Urothelium cell line (cell line): ENCODE results near the gene ZSCAN21.

Experiments
- DNase-seq: peaks from one replicate; pipeline ENCODE4 v3.0.0; 2011; ENCODE audit warnings: low spot score, mixed read lengths
- FAIRE-seq: peaks from 2 replicates; lab custom pipeline; 2011; peaks lifted over from hg19 to GRCh38; lab: Jason Lieb, UNC

The ZSCAN21 gene

GRCh38 chr7:100024020-100024619 lies 25.5 kb upstream of the ZSCAN21 start:
- FAIRE-seq (no peak), DNase-seq (no peak)

- DNase-seq (no peak), FAIRE-seq (no peak)
Measured at GRCh38 chr7:100027197-100027596, 22.4 kb upstream of the ZSCAN21 start.

GRCh38 chr7:100029596-100029995 lies 20.0 kb upstream of the ZSCAN21 start:
- DNase-seq, result no peak
- FAIRE-seq, result no peak

- FAIRE-seq, result no peak
- no peak for DNase-seq
Measured at GRCh38 chr7:100033526-100033925, 16.0 kb upstream of the ZSCAN21 start.

GRCh38 chr7:100034871-100035510 lies 14.6 kb upstream of the ZSCAN21 start:
- no peak for FAIRE-seq
- peak; percentile 64 for DNase-seq

- DNase-seq (no peak), FAIRE-seq (no peak)
Measured at GRCh38 chr7:100035876-100036275, 13.7 kb upstream of the ZSCAN21 start.

GRCh38 chr7:100038326-100038725 lies 11.2 kb upstream of the ZSCAN21 start:
- DNase-seq (no peak), FAIRE-seq (no peak)

- no peak for DNase-seq
- no peak for FAIRE-seq
Measured at GRCh38 chr7:100040575-100040974, 9.0 kb upstream of the ZSCAN21 start.

- DNase-seq (peak; percentile 37), FAIRE-seq (no peak)
Measured at GRCh38 chr7:100044718-100045117, 4.9 kb upstream of the ZSCAN21 start.

- FAIRE-seq (no peak), DNase-seq (no peak)
Measured at GRCh38 chr7:100048680-100049079, 894 bp upstream of the ZSCAN21 start.

GRCh38 chr7:100051611-100052010 lies 2.0 kb downstream of the ZSCAN21 start:
- DNase-seq (no peak), FAIRE-seq (no peak)

GRCh38 chr7:100053215-100053614 lies 3.6 kb downstream of the ZSCAN21 start:
- FAIRE-seq (no peak), DNase-seq (peak; percentile 57)

GRCh38 chr7:100057006-100057405 lies 7.4 kb downstream of the ZSCAN21 start:
- FAIRE-seq (no peak), DNase-seq (no peak)

GRCh38 chr7:100059251-100059739 lies 9.7 kb downstream of the ZSCAN21 start:
- DNase-seq (no peak), FAIRE-seq (no peak)

GRCh38 chr7:100061518-100062193 lies 12.1 kb downstream of the ZSCAN21 start:
- FAIRE-seq, result peak; percentile 32

GRCh38 chr7:100063376-100063775 lies 13.8 kb downstream of the ZSCAN21 start:
- no peak for FAIRE-seq
- DNase-seq, result no peak

More at GRCh38 chr7:100061518-100062193, 12.1 kb downstream of the ZSCAN21 start:
- DNase-seq, result no peak

- no peak for FAIRE-seq
- DNase-seq, result no peak
Measured at GRCh38 chr7:100064162-100064561, 14.6 kb downstream of the ZSCAN21 start.

GRCh38 chr7:100065452-100066186 lies 16.0 kb downstream of the ZSCAN21 start:
- FAIRE-seq (no peak), DNase-seq (no peak)

GRCh38 chr7:100066953-100067352 lies 17.4 kb downstream of the ZSCAN21 start:
- FAIRE-seq, result no peak
- DNase-seq, result no peak

- DNase-seq (no peak), FAIRE-seq (no peak)
Measured at GRCh38 chr7:100069991-100070390, 20.4 kb downstream of the ZSCAN21 start.

- no peak for DNase-seq
- no peak for FAIRE-seq
Measured at GRCh38 chr7:100071018-100071723, 21.6 kb downstream of the ZSCAN21 start.
